NCI-H1417 treated with DMSO at 0.1 percent for 48 hours (cell line): ENCODE measurements around the gene IFT57.
"Not testable (repeated sequence)": the region's sequence is repeated elsewhere in the genome, so short reads cannot be mapped to it uniquely, and the experiment has no call there.

Experiments
- DNase-seq: peaks from one replicate; lab custom pipeline; 2025; lab: John Stamatoyannopoulos, UW

The IFT57 gene

DNA sequence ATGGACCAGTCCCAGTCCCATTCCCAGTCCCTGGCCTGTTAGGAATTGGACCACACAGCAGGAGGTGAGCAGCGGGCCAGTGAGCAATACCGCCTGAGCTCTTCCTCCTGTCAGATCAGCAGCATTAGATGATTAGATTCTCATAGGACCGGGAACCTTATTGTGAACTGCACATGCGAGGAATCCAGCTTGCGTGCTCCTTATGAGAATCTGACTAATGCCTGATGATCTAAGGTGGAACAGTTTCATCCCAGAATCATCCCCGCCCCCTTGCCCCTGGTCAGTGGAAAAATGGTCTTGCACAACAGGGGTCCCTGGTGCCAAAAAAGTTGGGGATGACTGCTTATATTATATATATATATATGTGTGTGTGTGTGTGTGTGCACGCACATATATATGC is 63.1 kb downstream of the IFT57 start:
- DNase-seq = no peak

GRCh38 chr3:108158251-108158650 is 64.0 kb downstream of the IFT57 start:
- DNase-seq = no peak

DNA sequence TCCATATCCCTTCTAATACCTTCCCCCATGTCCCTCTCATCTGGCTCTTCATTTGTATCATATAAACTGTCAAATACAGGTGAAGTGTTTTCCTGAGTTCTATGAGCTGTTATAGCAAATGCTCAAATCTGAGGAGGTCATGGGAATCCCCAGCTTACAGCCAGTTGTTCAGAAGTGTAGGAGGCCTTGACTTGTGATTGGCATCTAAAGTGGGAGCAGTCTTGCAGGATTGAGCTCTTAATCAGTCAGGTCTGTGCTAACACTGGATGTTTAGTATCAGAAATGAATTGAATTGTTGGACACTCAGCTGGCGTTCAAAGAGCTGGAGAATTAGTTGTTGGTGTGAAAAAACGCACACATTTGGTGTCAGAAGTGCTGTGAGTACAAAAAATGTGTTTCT is 65.0 kb downstream of the IFT57 start:
- DNase-seq = no peak

DNA sequence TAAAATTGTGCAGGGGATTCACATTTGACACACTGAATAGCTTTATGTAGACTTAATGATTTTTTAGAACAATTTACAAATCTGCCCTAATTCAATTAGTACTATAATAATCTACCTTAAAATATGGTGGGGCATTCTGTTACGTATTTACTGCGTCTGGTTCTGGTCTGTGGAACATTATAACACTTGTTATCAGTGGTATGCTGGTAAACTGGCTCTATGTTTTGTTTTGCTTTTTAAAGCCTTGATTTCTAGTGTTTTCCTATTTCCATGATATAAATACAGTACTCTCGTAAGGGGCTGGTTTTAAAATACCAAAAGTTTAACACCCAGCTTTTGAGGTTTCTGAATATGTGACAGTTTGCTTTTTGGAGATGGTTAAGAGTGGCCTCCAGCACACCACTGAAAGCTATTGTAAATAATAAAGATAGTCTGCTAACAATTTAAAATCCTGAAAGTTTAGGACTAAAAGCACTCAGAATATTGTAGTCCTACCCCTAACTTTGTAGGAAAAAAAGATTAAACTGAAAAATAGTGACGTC is 65.8 kb downstream of the IFT57 start:
- DNase-seq = no peak

- DNase-seq = not testable (repeated sequence)
Measured at GRCh38 chr3:108155642-108156041, 66.6 kb downstream of the IFT57 start.

- no peak for DNase-seq
Measured at GRCh38 chr3:108153451-108153981, 68.7 kb downstream of the IFT57 start.

DNA sequence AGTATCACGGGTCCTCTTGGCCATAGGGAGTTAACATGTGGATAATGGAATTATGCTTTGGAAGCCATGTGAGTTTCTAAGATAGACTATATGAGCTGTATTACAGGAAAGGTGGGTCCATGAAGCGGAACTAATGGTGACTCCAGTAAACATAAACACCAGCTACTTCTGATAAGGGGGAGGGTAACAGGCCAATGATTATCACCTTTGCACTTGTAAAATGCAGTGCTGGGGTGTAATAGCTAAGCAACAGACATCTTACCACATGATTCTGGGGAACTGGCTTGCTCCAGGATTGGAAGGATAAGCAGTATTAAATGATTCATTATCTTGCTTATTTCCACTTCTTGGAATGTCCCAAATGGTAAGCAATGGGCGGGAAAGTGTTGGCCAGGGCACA is 70.0 kb downstream of the IFT57 start:
- no peak for DNase-seq

DNA sequence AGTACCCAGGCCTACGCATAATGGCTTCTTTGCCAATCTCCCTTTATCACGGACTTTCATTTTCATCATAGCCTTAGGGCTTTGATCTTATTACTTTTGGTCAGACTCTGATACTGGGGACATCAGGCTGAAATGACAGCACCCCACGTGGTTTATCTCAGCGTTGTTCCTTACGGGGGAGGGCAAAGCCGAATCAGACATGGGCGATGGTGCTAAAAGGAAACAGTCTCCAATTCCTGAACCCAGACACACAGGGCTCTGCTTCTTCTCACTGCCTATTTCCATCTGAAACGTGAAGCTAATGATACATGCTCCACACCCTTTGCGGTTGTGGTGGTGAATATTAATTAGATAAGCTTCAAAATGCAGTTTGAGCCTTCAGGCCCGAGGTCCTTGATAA is 72.0 kb downstream of the IFT57 start:
- no peak for DNase-seq

DNA sequence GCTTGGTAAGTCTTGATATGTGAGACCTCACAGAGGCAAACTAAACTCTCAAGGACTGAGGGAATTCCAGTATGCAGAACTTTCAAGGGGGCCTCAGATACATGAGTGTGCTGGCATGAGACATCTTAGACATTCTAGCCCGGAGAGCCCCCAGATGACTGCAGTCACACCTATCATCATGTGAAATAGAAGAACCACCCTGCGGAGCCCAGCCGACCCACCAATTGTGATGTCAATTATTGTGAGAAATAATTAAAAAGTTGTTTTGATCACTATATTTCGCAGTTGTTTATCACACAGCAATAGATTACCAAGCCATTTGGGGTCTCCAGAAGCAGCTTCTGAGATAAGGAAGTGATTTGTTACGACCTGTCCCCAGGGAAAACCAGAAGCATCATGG is 76.1 kb downstream of the IFT57 start:
- no peak for DNase-seq

- DNase-seq = no peak
Measured at GRCh38 chr3:108145578-108145977, 76.6 kb downstream of the IFT57 start.

DNA sequence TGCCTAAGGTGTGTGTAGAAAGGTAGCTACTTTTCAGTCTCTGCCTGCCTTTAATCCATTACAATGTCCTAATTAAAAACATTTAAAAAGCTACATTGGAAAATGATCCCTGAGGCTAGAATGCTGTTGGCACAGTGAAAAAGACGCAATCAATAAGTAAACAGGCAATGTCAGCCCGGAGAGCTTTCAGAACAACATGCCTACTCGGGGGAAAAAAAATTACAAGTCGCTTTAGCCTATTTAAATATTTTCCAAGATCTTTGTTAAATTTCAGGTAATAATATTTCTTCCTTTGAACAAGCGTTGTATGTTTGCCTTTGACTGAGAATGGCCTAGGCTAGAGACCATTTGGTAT is 84.8 kb downstream of the IFT57 start:
- DNase-seq = peak; percentile 36

- DNase-seq = no peak
Measured at GRCh38 chr3:108136561-108137459, 85.4 kb downstream of the IFT57 start.

GRCh38 chr3:108134555-108134880 is 87.7 kb downstream of the IFT57 start:
- DNase-seq = no peak

DNA sequence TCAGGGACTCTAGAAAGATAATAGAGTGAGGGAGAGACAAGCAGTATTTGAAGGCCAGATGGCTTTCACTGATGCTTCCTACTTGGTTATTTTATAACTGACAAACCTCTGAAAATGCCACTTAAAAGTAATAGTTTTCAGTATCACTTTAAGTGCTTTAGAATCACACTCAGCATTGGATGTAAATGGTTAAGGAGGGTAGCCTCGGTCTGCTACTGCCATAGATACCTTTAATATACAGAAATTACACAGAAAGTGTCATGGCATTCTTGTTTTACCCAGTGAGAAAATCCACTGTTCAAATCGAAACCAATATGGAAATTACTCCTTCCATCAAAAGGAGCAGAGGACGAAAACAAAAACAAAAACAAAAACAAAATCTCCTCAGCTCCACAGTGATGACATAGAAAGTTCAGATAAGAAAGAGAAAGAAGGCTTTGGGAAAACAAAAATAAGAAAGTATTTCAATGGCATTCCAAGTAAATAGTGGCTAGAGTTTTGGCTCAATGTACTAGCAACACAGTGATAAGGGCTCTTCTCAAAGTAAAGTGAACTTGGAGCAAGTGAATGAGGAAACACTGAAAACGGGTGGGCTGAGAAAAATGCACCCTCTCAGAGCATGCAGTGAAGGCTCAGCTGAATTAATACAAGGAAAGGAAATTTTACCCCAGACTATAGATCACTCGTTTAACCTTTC is 88.2 kb downstream of the IFT57 start:
- no peak for DNase-seq

- no peak for DNase-seq
Measured at GRCh38 chr3:108133048-108133369, 89.2 kb downstream of the IFT57 start.

DNA sequence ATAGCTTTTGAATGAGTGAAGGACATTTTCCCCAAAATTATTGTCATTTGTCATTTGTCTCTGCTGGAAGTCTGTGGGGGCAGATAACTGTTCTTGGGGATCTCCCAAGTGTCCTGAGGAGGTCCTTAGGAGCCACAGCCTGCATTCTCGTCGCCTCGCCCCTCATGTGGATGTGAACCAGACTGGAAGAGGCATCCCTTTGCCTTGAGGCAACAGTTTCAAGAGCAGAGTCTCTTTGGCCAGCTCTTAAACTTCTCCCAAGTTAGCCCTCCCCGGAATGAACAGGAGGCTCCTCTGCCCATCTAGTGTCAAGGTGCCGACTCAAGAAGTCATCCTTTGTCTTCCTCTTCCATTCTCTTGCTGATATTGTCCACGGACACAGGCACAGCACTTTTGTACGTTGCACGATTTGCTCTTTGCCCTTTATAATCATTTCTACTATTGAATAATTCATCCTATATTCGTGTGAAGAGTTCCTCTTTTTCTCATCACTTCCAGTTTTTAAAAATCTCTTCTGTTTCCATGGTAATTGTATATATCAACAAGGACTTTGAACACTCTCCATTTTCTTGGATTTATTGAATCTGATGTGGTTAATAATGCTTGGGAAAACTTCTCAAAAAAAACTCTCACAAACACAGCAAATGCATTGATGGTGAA is 90.6 kb downstream of the IFT57 start:
- no peak for DNase-seq

DNA sequence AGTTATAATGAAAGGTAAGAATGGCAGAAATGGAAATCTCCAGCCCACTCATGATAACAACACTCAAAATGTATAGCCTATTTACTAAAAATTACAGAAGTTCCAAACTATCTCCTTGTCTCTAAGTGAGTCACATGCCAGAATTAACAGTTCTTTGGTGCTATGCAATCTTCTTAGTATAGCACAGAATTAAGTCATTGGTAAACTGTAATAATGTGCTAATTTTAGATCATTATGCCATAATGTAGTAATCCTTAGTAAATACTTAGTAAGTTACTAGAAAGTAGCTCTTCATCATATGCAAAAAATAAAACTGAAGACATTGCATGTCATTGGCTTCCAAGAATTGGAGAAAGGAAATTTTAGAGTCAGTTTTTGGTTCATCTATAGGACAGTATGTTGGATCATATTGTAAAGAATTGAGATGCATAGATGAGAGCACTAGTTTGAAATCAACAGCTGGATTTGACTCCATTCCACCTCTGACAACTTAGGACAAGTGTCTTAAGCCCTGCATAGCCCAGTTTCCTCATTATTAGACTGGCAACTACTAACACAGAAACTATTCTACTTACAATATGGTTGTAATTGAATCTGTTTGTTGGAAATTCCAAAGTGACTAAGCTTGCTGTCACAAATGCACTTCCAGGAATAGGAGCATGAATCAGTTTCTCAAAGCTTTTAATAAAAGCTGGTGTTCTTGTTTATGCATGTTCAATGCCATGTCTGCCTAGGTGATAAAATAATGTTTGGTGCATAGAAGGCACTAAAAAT is 91.3 kb downstream of the IFT57 start:
- DNase-seq = no peak

- no peak for DNase-seq
Measured at GRCh38 chr3:108130236-108130635, 92.0 kb downstream of the IFT57 start.

- no peak for DNase-seq
Measured at GRCh38 chr3:108127301-108127988, 94.8 kb downstream of the IFT57 start.

DNA sequence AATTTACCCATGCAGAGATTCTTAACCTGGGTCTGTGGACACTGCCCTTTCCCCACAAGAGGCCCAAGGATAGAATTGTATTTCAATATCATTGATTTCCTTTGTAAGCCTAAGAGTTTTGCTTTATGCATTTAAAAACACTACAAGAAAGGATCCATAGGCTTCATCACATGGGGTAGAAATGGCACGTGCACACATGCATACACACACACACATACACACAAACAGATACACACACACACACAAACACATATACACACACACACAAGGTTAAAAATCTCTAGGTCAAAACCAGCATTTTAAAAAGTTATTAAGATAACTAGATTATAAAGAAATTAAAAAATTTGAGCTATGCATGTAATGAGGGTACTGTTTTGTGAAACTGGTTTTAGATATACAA is 95.9 kb downstream of the IFT57 start:
- DNase-seq = no peak

- DNase-seq = peak; percentile 98
Measured at GRCh38 chr3:108125550-108126071, 96.6 kb downstream of the IFT57 start.
